HL-60 (cell line): ENCODE data around the gene DCAF8L2.

Experiments used
- GABPA ChIP-seq: IDR thresholded peaks from 2 replicates; pipeline ENCODE4 v1.6.1; 2012; ENCODE audit warnings: low read depth
- POLR2AphosphoS5 ChIP-seq: IDR thresholded peaks from 2 replicates; pipeline ENCODE4 v1.6.1; 2012; ENCODE audit warnings: low read depth
- TF ChIP-seq, protein P1 (sequence below): IDR thresholded peaks from one replicate; pipeline ENCODE4 v1.5.1; 2011; ENCODE audit warnings: low read length, control low read depth, inconsistent platforms; ENCODE audit not compliant: insufficient read depth
- TF ChIP-seq, protein P2 (sequence below): IDR thresholded peaks from 2 replicates; pipeline ENCODE4 v1.6.1; 2012; ENCODE audit warnings: low read depth; ENCODE audit not compliant: insufficient replicate concordance

DNA sequence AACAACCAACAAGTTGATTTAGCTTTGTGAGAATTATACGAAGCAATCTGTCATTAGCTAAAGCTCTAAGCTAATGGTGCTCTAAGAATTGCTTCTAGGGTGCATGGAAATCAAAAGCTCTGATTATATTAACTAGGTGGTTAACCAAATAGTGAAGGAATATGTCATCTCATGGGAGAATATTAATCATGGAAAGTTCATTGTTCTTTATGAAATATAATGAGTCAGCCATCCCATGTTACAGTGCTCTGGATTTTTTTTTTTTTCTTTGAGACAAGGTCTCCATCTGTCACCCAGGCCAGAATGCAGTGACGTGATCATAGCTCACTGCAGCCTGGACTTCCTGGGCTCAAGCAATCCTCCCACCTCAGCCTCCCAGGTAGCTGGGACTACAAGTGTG, 10.5 kb downstream of the DCAF8L2 start:
- TF ChIP-seq, protein P1, sequence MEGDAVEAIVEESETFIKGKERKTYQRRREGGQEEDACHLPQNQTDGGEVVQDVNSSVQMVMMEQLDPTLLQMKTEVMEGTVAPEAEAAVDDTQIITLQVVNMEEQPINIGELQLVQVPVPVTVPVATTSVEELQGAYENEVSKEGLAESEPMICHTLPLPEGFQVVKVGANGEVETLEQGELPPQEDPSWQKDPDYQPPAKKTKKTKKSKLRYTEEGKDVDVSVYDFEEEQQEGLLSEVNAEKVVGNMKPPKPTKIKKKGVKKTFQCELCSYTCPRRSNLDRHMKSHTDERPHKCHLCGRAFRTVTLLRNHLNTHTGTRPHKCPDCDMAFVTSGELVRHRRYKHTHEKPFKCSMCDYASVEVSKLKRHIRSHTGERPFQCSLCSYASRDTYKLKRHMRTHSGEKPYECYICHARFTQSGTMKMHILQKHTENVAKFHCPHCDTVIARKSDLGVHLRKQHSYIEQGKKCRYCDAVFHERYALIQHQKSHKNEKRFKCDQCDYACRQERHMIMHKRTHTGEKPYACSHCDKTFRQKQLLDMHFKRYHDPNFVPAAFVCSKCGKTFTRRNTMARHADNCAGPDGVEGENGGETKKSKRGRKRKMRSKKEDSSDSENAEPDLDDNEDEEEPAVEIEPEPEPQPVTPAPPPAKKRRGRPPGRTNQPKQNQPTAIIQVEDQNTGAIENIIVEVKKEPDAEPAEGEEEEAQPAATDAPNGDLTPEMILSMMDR, result no peak
- TF ChIP-seq POLR2AphosphoS5 (no peak), GABPA (no peak)
- TF ChIP-seq, protein P2, sequence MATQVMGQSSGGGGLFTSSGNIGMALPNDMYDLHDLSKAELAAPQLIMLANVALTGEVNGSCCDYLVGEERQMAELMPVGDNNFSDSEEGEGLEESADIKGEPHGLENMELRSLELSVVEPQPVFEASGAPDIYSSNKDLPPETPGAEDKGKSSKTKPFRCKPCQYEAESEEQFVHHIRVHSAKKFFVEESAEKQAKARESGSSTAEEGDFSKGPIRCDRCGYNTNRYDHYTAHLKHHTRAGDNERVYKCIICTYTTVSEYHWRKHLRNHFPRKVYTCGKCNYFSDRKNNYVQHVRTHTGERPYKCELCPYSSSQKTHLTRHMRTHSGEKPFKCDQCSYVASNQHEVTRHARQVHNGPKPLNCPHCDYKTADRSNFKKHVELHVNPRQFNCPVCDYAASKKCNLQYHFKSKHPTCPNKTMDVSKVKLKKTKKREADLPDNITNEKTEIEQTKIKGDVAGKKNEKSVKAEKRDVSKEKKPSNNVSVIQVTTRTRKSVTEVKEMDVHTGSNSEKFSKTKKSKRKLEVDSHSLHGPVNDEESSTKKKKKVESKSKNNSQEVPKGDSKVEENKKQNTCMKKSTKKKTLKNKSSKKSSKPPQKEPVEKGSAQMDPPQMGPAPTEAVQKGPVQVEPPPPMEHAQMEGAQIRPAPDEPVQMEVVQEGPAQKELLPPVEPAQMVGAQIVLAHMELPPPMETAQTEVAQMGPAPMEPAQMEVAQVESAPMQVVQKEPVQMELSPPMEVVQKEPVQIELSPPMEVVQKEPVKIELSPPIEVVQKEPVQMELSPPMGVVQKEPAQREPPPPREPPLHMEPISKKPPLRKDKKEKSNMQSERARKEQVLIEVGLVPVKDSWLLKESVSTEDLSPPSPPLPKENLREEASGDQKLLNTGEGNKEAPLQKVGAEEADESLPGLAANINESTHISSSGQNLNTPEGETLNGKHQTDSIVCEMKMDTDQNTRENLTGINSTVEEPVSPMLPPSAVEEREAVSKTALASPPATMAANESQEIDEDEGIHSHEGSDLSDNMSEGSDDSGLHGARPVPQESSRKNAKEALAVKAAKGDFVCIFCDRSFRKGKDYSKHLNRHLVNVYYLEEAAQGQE, result no peak
